SU-DHL-6 (cell line): ENCODE measurements around the gene CD247.

Experiments
- H2AFZ ChIP-seq: fragments of 200-600 bp; sonication (generic); 2 replicates; pipeline ENCODE4 v1.6.1; 2014; ENCODE audit warnings: low read depth, mild to moderate bottlenecking, moderate library complexity, mixed read lengths, antibody characterized with exemption, low read length; ENCODE audit not compliant: severe bottlenecking
- H3F3A ChIP-seq: fragments of 200-600 bp; shearing (Covaris generic); 2 replicates; pipeline ENCODE4 v1.6.0; 2016; ENCODE audit warnings: antibody characterized with exemption, mild to moderate bottlenecking; ENCODE audit not compliant: insufficient read depth
- H3K27ac ChIP-seq: fragments of 200-600 bp; sonication (generic); 2 replicates; pipeline ENCODE4 v1.5.1; 2016; ENCODE audit warnings: low read depth, mild to moderate bottlenecking, low read length, moderate library complexity, mixed read lengths
- H3K27me3 ChIP-seq: fragments of 200-600 bp; sonication (generic), shearing (Covaris generic); 2 replicates; pipeline ENCODE4 v1.6.0; 2014; ENCODE audit warnings: mild to moderate bottlenecking, low read length
- H3K36me3 ChIP-seq: fragments of 200-600 bp; sonication (generic); 2 replicates; pipeline ENCODE4 v1.6.1; 2014; ENCODE audit warnings: mild to moderate bottlenecking, low read length, mixed read lengths
- H3K4me2 ChIP-seq: fragments of 300-600, 200-600 bp; shearing (Covaris generic), sonication (generic); 2 replicates; pipeline ENCODE4 v1.6.0; 2014; ENCODE audit warnings: low read length, low read depth, mild to moderate bottlenecking; ENCODE audit not compliant: poor library complexity, severe bottlenecking
- H3K4me3 ChIP-seq: fragments of 200-600 bp; sonication (generic); 2 replicates; pipeline ENCODE4 v1.5.1; 2014; ENCODE audit warnings: antibody characterized with exemption, low read length, mild to moderate bottlenecking, mixed read lengths; ENCODE audit not compliant: insufficient read depth, poor library complexity, severe bottlenecking
- H3K79me2 ChIP-seq: fragments of 200-600 bp; sonication (generic); 2 replicates; pipeline ENCODE4 v1.6.1; 2014; ENCODE audit warnings: mild to moderate bottlenecking, low read length, moderate library complexity; ENCODE audit not compliant: insufficient read depth
- H3K9ac ChIP-seq: fragments of 200-600 bp; sonication (generic); 2 replicates; pipeline ENCODE4 v1.7.0; 2014; ENCODE audit warnings: mild to moderate bottlenecking, low read length
- H3K9me2 ChIP-seq: fragments of 200-600 bp; sonication (generic); replicated peaks from 2 replicates; pipeline ENCODE4 v1.6.1; 2014; ENCODE audit warnings: low read length; ENCODE audit not compliant: insufficient read depth
- H3K9me3 ChIP-seq: fragments of 200-600 bp; sonication (generic); 2 replicates; pipeline ENCODE4 v1.6.1; 2014; ENCODE audit warnings: low read length, mixed read lengths; ENCODE audit not compliant: insufficient read depth
- H4K20me1 ChIP-seq: fragments of 200-600 bp; sonication (generic); 2 replicates; pipeline ENCODE4 v1.6.1; 2014; ENCODE audit warnings: low read depth, mild to moderate bottlenecking, antibody characterized with exemption, low read length, moderate library complexity, mixed read lengths
- CTCF ChIP-seq: fragments of 200-600 bp; sonication (generic); IDR thresholded peaks from one replicate; pipeline ENCODE4 v1.5.1; 2017; ENCODE audit warnings: antibody characterized with exemption, mild to moderate bottlenecking, low read length, moderate library complexity; ENCODE audit not compliant: insufficient read depth, poor library complexity, severe bottlenecking
- EZH2phosphoT487 ChIP-seq: fragments of 200-600 bp; sonication (generic), shearing (Covaris generic); conservative IDR thresholded peaks from 2 replicates; pipeline ENCODE4 v1.6.1; 2018; ENCODE audit warnings: mild to moderate bottlenecking, antibody characterized with exemption, low read length, moderate library complexity, mixed read lengths

Gene CD247

GRCh38 chr1:167430134-167430848 is 88.0 kb downstream of the CD247 start:
- no peaks in the 10 kb centered on the region for H3K36me3 ChIP-seq
- H3K27me3 ChIP-seq = no peaks in the 10 kb centered on the region
- 0 out of 2 replicates have a peak, but pooled peaks cover 5% of the 10 kb centered on the region for H3F3A ChIP-seq
- TF ChIP-seq CTCF = no peak
- H3K27ac ChIP-seq = no peak overlapping the region
- H3K9me3 ChIP-seq = no peaks in the 10 kb centered on the region
- no peaks in the 10 kb centered on the region for H3K9me2 ChIP-seq
- no peaks in the 10 kb centered on the region for H4K20me1 ChIP-seq
- H3K79me2 ChIP-seq = no peaks in the 10 kb centered on the region
- H3K4me3 ChIP-seq = no peak overlapping the region
- H3K4me2 ChIP-seq = peak overlapping the region; percentile 39
- no peak overlapping the region for H3K9ac ChIP-seq
- H2AFZ ChIP-seq = peak overlapping the region; percentile 44

- TF ChIP-seq EZH2phosphoT487 = no peak
- no peak for TF ChIP-seq CTCF
- Histone ChIP-seq H3F3A (0 out of 2 replicates have a peak, but pooled peaks cover 5% of the 10 kb centered on the region), H2AFZ (no peak overlapping the region), H3K27me3 (no peaks in the 10 kb centered on the region), H3K9me2 (no peaks in the 10 kb centered on the region), H3K4me3 (no peak overlapping the region), H3K79me2 (no peaks in the 10 kb centered on the region), H3K9ac (no peak overlapping the region), H3K36me3 (no peaks in the 10 kb centered on the region), H3K27ac (no peak overlapping the region), H3K4me2 (peak overlapping the region; percentile 39), H3K9me3 (no peaks in the 10 kb centered on the region), H4K20me1 (no peaks in the 10 kb centered on the region)
Observed at GRCh38 chr1:167429612-167430011, 88.7 kb downstream of the CD247 start.

- H3K4me3 ChIP-seq = no peak overlapping the region
Observed at GRCh38 chr1:167428395-167428794, 89.9 kb downstream of the CD247 start.

More at GRCh38 chr1:167428395-167428794, 89.9 kb downstream of the CD247 start:
- Histone ChIP-seq H4K20me1 (no peaks in the 10 kb centered on the region), H3K9me3 (no peaks in the 10 kb centered on the region), H3F3A (0 out of 2 replicates have a peak, but pooled peaks cover 5% of the 10 kb centered on the region), H3K9ac (no peak overlapping the region), H2AFZ (no peak overlapping the region), H3K27ac (no peak overlapping the region), H3K4me2 (no peak overlapping the region), H3K36me3 (no peaks in the 10 kb centered on the region), H3K79me2 (no peaks in the 10 kb centered on the region), H3K9me2 (no peaks in the 10 kb centered on the region), H3K27me3 (no peaks in the 10 kb centered on the region)
- no peak for TF ChIP-seq EZH2phosphoT487
- no peak for TF ChIP-seq CTCF
